ENCODE measurements around the gene SUSD4.
A peak's percentile ranks its signal among the peaks of the same experiment; 100 is the strongest.

SUSD4 gene

GRCh38 chr1:223393275-223394214, 29.6 kb upstream of the SUSD4 start, which contains the start of gene CCDC185:
Gene CCDC185 (plus strand): TSS chr1:223393415. CDS start chr1:223393476, 61 bp downstream.
- H3K27ac ChIP-seq = no peak within 1 kb of the TSS
- no peak for TF ChIP-seq CTCF (conservative IDR thresholded peaks at IDR 0.05; ENCODE audit: low read depth)
- DNase-seq (ENCODE audit: low spot score) = peak; percentile 24
- CTCF ChIA-PET = interaction anchor here (0.6 kb wide), 1 partner anchor 73 kb away, joined by 4 read pairs; no protein-coding TSS in a partner anchor
- POLR2A ChIA-PET (ENCODE audit: low non-redundant PET) = interaction anchor here (0.5 kb wide), 1 partner anchor 38 kb away, joined by 4 read pairs; no protein-coding TSS in a partner anchor

- DNase-seq (ENCODE audit: low spot score) = no peak
- ChIA-PET POLR2A (ENCODE audit: low non-redundant PET) (no interaction called here), CTCF (no interaction called here)
- no peak for TF ChIP-seq CTCF (conservative IDR thresholded peaks at IDR 0.05; ENCODE audit: low read depth)
- no peak overlapping the region for H3K27ac ChIP-seq
Measured at GRCh38 chr1:223390618-223391017, 26.6 kb upstream of the SUSD4 start.

- CTCF ChIA-PET = no interaction called here
- DNase-seq (ENCODE audit: low spot score) = no peak
- no peak overlapping the region for H3K27ac ChIP-seq
- POLR2A ChIA-PET (ENCODE audit: low non-redundant PET) = no interaction called here
- TF ChIP-seq CTCF (conservative IDR thresholded peaks at IDR 0.05; ENCODE audit: low read depth) = no peak
Measured at GRCh38 chr1:223386013-223386412, 22.0 kb upstream of the SUSD4 start.

- CTCF ChIA-PET = no interaction called here
- no peak for TF ChIP-seq CTCF (conservative IDR thresholded peaks at IDR 0.05; ENCODE audit: low read depth)
- H3K27ac ChIP-seq = no peak overlapping the region
- POLR2A ChIA-PET (ENCODE audit: low non-redundant PET) = no interaction called here
- no peak for DNase-seq (ENCODE audit: low spot score)
Measured at GRCh38 chr1:223378754-223379153, 14.8 kb upstream of the SUSD4 start.

GRCh38 chr1:223374064-223374610, 10.2 kb upstream of the SUSD4 start:
- POLR2A ChIA-PET (ENCODE audit: low non-redundant PET) = no interaction called here
- no peak for TF ChIP-seq CTCF (conservative IDR thresholded peaks at IDR 0.05; ENCODE audit: low read depth)
- no peak for DNase-seq (ENCODE audit: low spot score)
- CTCF ChIA-PET = interaction anchor here (0.6 to 1.7 kb wide), 2 partner anchors 9 to 1422 kb away, joined by 3 to 4 read pairs; no protein-coding TSS in a partner anchor
- H3K27ac ChIP-seq = no peak overlapping the region

GRCh38 chr1:223364685-223365382, 858 bp upstream of the SUSD4 start:
- ChIA-PET CTCF (interaction anchor here (0.7 to 2.5 kb wide), 5 partner anchors 10 to 331 kb away, joined by 3 to 14 read pairs (median 4); partner anchors contain the start of gene TLR5), POLR2A (ENCODE audit: low non-redundant PET) (no interaction called here)
- DNase-seq (ENCODE audit: low spot score) = no peak
- no peak for TF ChIP-seq CTCF (conservative IDR thresholded peaks at IDR 0.05; ENCODE audit: low read depth)
- no peak overlapping the region for H3K27ac ChIP-seq

Measured in RWPE1 (cell line).